GM12892 (cell line): Measurements from ENCODE around the gene SPRED3.
"Not testable (repeated sequence)": the region's sequence is repeated elsewhere in the genome, so short reads cannot be mapped to it uniquely, and the experiment has no call there.

ENCODE experiments used
- DNase-seq: peaks from one replicate; pipeline ENCODE4 v3.0.0; 2011; ENCODE audit not compliant: insufficient read length
- FAIRE-seq: peaks from 2 replicates; lab custom pipeline; 2011; peaks lifted over from hg19 to GRCh38; lab: Jason Lieb, UNC
- POLR2A ChIP-seq: IDR thresholded peaks from 2 replicates; pipeline ENCODE4 v1.6.1; 2011; ENCODE audit warnings: low read depth, low read length, control low read depth
- POLR2AphosphoS5 ChIP-seq: IDR thresholded peaks from 2 replicates; pipeline ENCODE4 v1.6.1; 2011; ENCODE audit warnings: low read depth, low read length, control low read depth
- TAF1 ChIP-seq: IDR thresholded peaks from 2 replicates; pipeline ENCODE4 v1.6.1; 2011; ENCODE audit warnings: low read depth, mild to moderate bottlenecking, control low read depth, low read length, borderline replicate concordance

Gene SPRED3

DNA sequence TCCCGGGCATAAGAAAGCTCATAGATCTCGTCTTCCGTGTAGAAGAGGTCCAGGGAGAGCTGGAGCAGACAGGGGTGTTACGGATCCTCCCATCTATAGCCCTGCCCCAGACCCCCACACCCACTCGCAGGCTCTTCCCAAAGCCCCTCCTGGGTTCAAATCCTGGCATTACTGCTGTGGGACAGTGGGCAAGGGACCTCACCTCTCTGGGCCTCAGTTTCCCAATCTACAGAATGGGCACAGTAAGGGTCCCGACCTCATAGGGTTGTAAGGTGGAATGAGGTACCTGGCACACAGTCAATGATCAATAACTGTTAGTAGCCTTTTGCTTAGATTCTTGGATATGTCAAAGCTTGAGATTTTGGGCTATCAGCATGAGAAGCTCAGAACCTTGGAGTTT lies 24.9 kb downstream of the SPRED3 start:
- FAIRE-seq, result no peak
- no peak for DNase-seq
- TF ChIP-seq TAF1, result no peak
- TF ChIP-seq POLR2AphosphoS5, result no peak
- no peak for TF ChIP-seq POLR2A

DNA sequence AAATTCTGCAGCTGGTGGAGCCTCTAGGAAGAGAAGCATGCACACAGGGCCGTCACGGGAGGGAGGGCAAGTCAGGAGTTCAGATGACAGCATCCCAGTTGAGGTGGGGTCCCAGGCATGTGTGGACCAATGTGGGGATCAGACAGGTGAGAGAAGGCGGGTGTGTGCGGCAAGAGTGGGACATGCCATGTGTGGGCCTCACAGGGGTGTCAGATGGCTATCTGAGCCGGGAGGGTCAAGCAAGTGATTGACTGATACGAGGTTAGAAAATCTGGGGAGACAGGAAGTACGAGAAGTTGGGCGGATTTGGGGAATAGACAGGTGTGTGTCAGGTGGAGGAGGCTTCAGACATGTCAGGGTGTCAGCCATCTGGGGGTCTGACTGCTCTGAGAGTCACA lies 28.6 kb downstream of the SPRED3 start:
- TF ChIP-seq TAF1 (no peak), POLR2AphosphoS5 (no peak), POLR2A (no peak)
- FAIRE-seq, result no peak
- no peak for DNase-seq

DNA sequence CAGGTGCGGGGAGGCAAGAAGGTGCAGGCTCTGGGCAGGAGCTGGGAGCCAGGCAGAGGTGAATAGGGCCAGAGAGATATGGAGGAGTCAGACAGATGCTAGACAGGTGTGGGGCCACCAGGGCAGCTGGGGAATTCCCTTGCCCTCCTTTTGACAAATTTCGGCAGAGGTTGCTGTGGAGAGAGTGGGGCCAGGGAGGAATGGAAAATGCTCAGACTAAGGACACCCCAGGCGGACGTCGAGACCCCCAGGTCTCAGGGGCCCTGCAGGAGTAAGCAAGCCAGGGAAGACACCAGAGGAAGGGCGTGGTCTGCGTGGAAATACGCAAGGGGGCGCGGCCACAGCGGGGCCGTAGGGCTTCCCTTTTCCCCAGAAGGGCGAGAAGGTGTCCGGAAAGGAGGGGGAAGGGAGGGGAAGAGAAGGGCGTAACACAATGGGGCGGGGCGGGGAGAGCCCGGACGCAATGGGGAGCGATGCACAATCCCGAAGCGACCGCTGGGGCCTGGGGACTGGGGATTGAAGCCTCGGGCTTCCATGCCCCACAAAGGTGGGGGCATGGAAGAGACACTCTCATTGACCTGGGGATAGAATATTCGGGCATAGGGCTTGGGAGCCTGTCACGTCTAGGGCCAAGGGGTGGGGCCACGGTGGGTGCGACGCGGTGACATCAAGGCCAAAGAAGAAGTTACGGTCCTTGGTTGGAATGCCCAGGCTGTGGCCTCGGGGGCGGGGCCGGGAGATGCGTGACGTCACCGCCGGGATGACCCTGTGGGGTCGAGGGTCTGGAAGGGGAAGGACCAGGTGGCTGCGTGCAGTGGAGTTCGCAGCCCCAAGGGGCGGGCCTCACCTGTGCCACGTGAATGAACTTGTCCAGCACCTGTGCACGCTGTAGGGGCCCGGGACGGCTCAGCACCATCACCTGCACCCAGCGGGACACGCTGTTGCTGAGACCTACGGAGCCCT lies 29.3 kb downstream of the SPRED3 start:
- DNase-seq (peak; percentile 59), FAIRE-seq (peak; percentile 9)
- TF ChIP-seq POLR2A (no peak), TAF1 (no peak), POLR2AphosphoS5 (no peak)

DNA sequence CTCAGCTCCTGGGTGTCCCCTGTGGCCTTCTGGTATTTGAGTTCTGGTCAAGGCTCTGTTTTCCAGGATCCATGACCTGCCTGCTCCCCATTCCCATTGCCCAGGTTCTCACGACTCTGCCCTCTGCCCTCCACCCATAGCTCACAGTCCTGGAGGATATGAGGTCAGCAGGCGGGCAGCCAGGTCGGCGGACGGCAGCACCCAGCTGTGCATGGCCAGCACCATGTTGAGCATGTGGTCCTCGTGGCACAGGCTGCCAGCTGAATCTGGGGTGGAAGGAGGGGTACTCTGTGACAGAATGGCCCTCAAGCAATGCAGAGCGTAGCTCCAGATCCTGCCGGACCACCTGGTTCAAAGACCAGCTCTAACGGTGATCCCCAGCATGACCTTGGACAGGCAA lies 32.4 kb downstream of the SPRED3 start:
- no peak for DNase-seq
- FAIRE-seq, result no peak
- no peak for TF ChIP-seq POLR2AphosphoS5
- no peak for TF ChIP-seq POLR2A

DNA sequence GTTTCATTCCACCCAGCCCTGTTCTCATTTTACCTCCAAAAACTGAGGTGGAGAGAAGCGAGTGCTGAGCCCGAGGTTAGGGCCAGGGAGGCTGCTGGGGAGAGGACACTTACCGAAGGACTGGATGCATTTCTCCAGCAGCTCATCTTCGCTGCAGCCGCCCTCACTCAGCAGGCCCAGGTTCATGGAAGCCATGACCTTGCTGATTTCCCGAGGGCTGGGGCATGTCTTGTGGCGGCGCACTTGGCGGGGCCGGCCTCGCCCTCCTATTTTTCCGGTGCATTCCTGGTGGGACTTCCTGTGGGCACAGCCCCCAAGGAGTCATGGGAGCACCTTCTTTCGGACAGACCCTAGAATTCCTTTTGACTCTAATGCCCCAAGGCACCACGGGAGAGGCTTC lies 33.4 kb downstream of the SPRED3 start:
- no peak for TF ChIP-seq POLR2AphosphoS5
- TF ChIP-seq TAF1, result no peak
- TF ChIP-seq POLR2A, result no peak
- FAIRE-seq (no peak), DNase-seq (no peak)

DNA sequence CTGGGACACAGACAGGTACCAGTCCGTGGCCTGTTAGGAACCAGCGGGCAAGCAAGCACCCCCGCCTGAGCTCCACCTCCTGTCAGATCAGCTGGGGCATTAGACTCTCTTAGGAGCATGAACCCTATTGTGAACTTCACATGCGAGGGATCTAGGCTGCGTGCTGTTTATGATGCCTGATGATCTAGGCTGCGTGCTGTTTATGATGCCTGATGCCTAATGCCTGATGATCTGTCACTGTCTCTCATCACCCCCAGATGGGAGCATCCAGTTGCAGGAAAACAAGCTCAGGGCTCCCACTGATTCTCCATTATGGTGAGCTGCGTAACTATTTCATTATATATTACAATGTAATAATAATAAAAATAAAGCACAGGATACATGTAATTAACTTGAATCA lies 33.9 kb downstream of the SPRED3 start:
- FAIRE-seq, result no peak
- no peak for TF ChIP-seq POLR2AphosphoS5
- TF ChIP-seq TAF1, result no peak
- no peak for TF ChIP-seq POLR2A
- no peak for DNase-seq

DNA sequence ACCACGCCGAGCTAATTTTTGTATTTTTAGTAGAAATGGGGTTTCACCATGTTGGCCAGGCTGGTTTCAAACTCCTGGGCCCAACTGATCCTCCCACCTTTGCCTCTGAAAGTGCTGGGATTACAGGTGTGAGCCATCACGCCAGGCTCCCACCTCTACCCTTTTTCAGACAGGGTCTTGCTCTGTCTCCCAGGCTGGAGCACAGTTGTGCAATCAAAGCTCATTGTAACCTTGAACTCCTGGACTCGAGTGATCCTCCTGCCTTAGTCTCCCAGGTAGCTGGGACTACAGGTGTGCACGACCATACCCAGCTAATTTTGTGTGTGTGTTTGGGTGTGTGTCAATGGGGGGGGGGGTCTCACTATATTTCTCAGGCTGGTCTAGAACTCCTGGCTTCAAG lies 35.8 kb downstream of the SPRED3 start:
- DNase-seq (no peak), FAIRE-seq (no peak)
- TF ChIP-seq TAF1 (no peak), POLR2AphosphoS5 (no peak)

DNA sequence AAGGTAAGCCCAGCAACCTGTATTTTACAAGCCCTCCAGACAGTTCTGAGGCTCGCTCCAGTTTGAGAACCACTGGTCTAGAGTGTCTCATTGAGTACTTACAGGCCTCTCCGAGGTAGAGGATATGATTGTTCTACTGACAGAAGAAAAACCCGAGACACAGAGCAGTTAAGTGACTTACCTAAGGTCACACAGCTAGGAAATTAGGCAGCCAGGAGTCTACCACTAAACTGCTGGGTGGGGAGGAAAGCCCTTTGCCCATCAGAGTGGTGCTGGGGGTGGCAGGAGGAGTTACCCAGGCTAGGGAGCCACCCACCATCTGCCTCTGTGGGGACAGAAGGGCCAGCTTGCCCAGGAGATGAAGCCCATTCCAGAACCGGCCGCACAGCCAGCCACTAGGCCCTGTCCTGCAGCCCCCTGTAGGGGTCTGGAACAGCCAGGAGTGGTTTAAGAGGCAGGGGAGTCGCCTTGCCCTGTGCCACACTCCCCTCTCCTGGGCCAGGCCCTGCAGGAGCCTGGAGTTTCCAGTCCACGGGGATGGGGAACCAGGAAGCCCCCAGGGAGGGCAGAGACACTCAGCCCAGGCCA lies 36.8 kb downstream of the SPRED3 start:
- TF ChIP-seq TAF1 (no peak), POLR2A (no peak), POLR2AphosphoS5 (no peak)
- DNase-seq (no peak), FAIRE-seq (no peak)

DNA sequence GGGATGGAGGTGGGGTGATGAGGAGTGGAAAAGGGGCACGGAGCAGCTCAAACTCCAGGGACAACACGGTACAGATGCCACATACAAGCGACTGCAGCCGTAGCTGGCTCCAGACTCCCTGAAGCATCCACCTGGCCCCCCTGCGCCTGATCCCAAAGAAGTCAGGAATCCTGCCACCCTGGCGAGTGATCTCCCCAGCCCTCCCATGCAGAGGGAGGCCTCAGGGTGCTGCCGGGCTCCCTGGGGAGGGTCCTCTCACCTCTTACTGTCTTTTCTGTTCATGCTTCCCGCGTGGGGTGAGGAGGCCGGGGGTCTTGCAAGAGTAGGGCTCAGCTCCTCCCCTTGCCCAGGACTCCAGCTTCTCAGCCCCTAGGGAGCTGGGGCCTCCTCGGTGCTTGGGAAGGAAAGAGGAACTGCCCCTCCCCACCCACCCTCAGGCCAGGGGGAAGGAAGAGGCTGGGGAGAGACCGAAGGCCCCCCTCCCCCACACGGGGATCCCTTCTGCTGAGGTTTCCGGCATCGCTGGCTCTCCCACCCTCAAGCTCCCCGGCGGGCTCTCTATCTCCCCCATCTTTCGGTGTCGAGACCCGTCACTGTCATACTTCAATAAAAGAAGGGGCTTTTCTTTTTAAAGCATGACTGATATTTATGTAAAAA lies 37.4 kb downstream of the SPRED3 start, which contains the start of gene RASGRP4:
Gene RASGRP4 (minus strand): TSS at position 410 of the 657 bp plus-strand sequence. CDS start 128 bp downstream, at position 282.
- no peak for TF ChIP-seq TAF1
- FAIRE-seq, result no peak
- DNase-seq, result peak; percentile 51

DNA sequence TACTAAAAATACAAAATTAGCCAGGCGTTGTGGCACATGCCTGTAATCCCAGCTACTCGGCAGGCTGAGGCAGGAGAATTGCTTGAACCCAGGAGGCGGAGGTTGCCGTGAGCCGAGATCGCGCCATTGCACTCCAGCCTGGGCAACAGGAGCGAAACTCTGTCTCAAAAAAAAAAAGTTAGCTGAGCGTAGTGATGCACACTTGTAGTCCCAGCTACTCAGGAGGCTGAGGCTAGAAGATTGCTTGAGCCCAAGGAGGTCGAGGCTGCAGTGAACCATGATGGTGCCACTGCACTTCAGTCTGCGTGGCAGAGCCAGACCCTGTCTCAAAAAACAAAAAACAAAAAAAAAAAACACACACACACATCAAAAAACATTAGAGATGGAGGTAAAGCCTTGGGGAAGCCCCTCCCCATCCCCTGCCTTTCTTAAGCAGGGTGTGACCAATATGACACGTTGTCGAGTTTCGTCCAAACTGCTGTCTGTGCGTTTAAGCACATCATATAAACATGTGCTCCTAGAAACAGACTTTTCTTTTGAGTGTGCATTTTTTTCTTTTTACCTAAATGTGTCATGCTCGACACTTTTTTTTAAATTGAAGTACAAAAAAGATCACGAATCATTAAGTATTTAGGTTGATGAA lies 38.7 kb downstream of the SPRED3 start:
- not testable (repeated sequence) for DNase-seq
- FAIRE-seq, result peak; percentile 38

DNA sequence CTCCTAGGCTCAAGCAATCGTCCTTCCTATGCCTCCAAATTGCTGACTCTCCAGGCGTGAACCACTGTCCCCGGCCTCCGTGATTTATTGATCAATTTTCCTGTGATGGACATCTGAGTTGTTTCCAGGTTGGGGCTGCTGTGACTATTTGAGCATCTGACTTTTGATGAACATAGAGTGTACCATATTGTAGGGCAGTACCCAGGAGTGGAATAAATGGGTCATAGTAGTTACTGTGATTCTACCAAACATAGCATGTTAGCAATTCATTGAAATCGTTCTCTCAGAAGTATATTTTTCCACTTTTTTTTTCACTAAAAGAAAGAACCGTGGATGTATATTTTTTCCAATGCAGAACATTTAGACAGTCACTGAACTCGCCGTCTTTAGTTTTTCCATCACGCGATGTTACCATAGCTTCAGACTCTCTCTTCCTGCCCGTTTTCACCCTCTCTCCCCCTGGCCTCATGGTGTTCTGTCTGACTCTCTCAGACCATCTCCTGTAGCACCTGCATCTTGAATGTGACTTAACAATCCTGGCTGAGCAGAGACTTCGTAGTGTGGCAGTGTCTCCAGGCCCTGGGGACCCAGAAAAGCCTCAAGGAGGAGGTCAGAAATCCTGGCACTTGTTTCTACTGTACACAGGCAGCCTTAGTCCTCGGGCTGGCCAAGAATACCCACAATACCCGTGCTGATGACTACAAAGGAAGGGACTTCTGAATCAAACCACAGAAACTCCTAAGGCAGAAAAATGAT lies 40.7 kb downstream of the SPRED3 start:
- FAIRE-seq (no peak), DNase-seq (no peak)
- TF ChIP-seq POLR2A (no peak), TAF1 (no peak), POLR2AphosphoS5 (no peak)
